Pancreas (tissue), 10 donors: ENCODE measurements around the gene CYP4F22. TPM values are rescaled to one million over a fixed set of nuclear protein-coding genes. Genes with fewer than 3 reads are reported as not detected.

Experiments used
- ATAC-seq, 4 donors: fragments of 200-7000 bp; cut with Tn5 transposase; one replicate each; pipeline versions ENCODE4 v1.8.0 to v1.9.1; 2020; ENCODE audit warnings: mild to moderate bottlenecking in 4 of 4, moderate library complexity in 4 of 4
- DNase-seq, 6 donors: peaks; one replicate each; pipeline ENCODE4 v3.0.0-alpha.2; 2020
- FAIRE-seq: peaks from 2 replicates; lab custom pipeline; 2012; peaks lifted over from hg19 to GRCh38; lab: Jason Lieb, UNC
- H3K27ac ChIP-seq, 4 donors: fragments of 200-600 bp; sonication (generic); 1 replicate in 3 of 4; 2 replicates in 1 of 4; pipeline versions ENCODE4 v1.5.0 to v1.8.0; 2020
- H3K27me3 ChIP-seq, 4 donors: fragments of 200-600 bp; one replicate each; pipeline ENCODE4 v1.8.0; 2021
- H3K36me3 ChIP-seq, 3 donors: fragments of 200-600 bp; sonication (generic) in 1 of 3; one replicate each; pipeline versions ENCODE4 v1.5.0 to v1.8.0; 2020 to 2021
- H3K4me1 ChIP-seq, 3 donors: fragments of 200-600 bp; one replicate each; pipeline ENCODE4 v1.8.0; 2021
- H3K4me3 ChIP-seq, 4 donors: fragments of 200-600 bp; sonication (generic) in 2 of 4; one replicate each; pipeline versions ENCODE4 v1.5.0 to v1.8.0; 2020 to 2021
- H3K9me3 ChIP-seq, 4 donors: fragments of 200-600 bp; one replicate each; pipeline ENCODE4 v1.8.0; 2021
- CTCF ChIP-seq, 4 donors: fragments of 200-600 bp; sonication (generic) in 3 of 4; IDR thresholded peaks; one replicate each; pipeline versions ENCODE4 v1.5.0 to v1.8.0; 2021; ENCODE audit warnings: antibody characterized with exemption in 4 of 4
- WGBS, 2 donors: extraction: QIAGEN DNeasy Blood & Tissue Kit; methylation state at CpG; one replicate each; pipeline ENCODE4 v1.1.7; 2013; 5-methylcytosine and 5-hydroxymethylcytosine counted together
- intact Hi-C, 3 donors: fragments of 100-400 bp; cut with DNase I; formaldehyde crosslinking; loops; one replicate each; pipeline versions ENCODE4 v1.11.1 to v1.14.2; 2022
- polyA plus RNA-seq, 2 donors: library from polyadenylated mRNA; stranded (reverse); fragments of 200-250 nt; gene quantifications; one replicate each; pipeline ENCODE4 v1.2.3, GENCODE V29; 2013
- total RNA-seq, 6 donors: library from RNA; stranded (reverse); fragmentation: NEBNext Ultra II Directional in 4 of 6; extraction: Animal tissue kit (Norgen Biotek cat#: 25700) in 4 of 6; gene quantifications; one replicate each; pipeline versions ENCODE4 v1.2.1 to v1.2.4, GENCODE V29; 2021 to 2023
- donor health status: healthy with polysubstance abuse.
- donor health status: DM: no; HTN: no; CAD: no; lungs with moderate emphysema.
- donor health status: DM: no; HTN: no; CAD: no.
- donor health status: control.
- donor health status: control.
- donor health status: Bipolar disorder and iron deficiency.
- donor health status: DM: yes; HTN: yes; CAD: no.
- donor health status: DM: no; HTN: no; CAD: no.
- donor health status: DM: no; HTN: no; CAD: no.
- donor health status: DM: yes; HTN: yes; CAD: no.

CYP4F22 gene
- total and polyA plus RNA-seq, 8 donors = 0.06 TPM; not detected in 7

GRCh38 chr19:15564534-15565168 is 56.3 kb downstream of the CYP4F22 start:
- Histone ChIP-seq H3K4me3 (no peak overlapping the region), H3K36me3 (no peaks in the 10 kb centered on the region), H3K9me3 (no peaks in the 10 kb centered on the region), H3K27me3 (no peaks in the 10 kb centered on the region), H3K4me1 (no peaks in the 10 kb centered on the region), H3K27ac (no peak overlapping the region)
- 78% methylated on average over 7 of the region's 7 CpGs for WGBS, 2 donors
- ATAC-seq = no peak
- TF ChIP-seq CTCF (IDR thresholded peaks at IDR 0.05) = no peak
- DNase-seq = no peak
- FAIRE-seq = no peak
- intact Hi-C loops = loop anchor here in 2 of 3 donors (5.0 to 10.0 kb wide), 2 partner anchors 387 to 390 kb away; no protein-coding TSS in a partner anchor

- no peak for TF ChIP-seq CTCF (IDR thresholded peaks at IDR 0.05)
- no peak overlapping the region for H3K27ac ChIP-seq
- ATAC-seq = no peak
- 63 to 85% methylated on average over 3 of the region's 3 CpGs for WGBS, 2 donors
- no peak overlapping the region for H3K4me3 ChIP-seq
- no peak for FAIRE-seq
- H3K36me3 ChIP-seq = no peaks in the 10 kb centered on the region
- intact Hi-C loops = no loop called here
- no peaks in the 10 kb centered on the region for H3K27me3 ChIP-seq
- H3K9me3 ChIP-seq = no peaks in the 10 kb centered on the region
- no peaks in the 10 kb centered on the region for H3K4me1 ChIP-seq
- no peak for DNase-seq
Measured at GRCh38 chr19:15570420-15570819, 62.1 kb downstream of the CYP4F22 start.

GRCh38 chr19:15575406-15575805 is 67.1 kb downstream of the CYP4F22 start:
- Histone ChIP-seq H3K4me3 (no peak overlapping the region), H3K9me3 (no peaks in the 10 kb centered on the region), H3K27me3 (no peaks in the 10 kb centered on the region), H3K27ac (no peak overlapping the region), H3K36me3 (no peaks in the 10 kb centered on the region), H3K4me1 (no peaks in the 10 kb centered on the region)
- TF ChIP-seq CTCF (IDR thresholded peaks at IDR 0.05) = no peak
- no peak for ATAC-seq
- DNase-seq = no peak
- no peak for FAIRE-seq
- intact Hi-C loops = no loop called here
- WGBS, 2 donors = 35 to 39% methylated on average over 6 of the region's 6 CpGs

- TF ChIP-seq CTCF (IDR thresholded peaks at IDR 0.05) = no peak
- H3K27me3 ChIP-seq = no peaks in the 10 kb centered on the region
- FAIRE-seq = no peak
- H3K27ac ChIP-seq = no peak overlapping the region
- H3K36me3 ChIP-seq = no peaks in the 10 kb centered on the region
- no peaks in the 10 kb centered on the region for H3K4me1 ChIP-seq
- ATAC-seq = no peak
- intact Hi-C loops = no loop called here
- no peak for DNase-seq
- WGBS, 2 donors = 64 to 68% methylated on average over 12 of the region's 12 CpGs
- H3K4me3 ChIP-seq = no peak overlapping the region
- H3K9me3 ChIP-seq = no peaks in the 10 kb centered on the region
Measured at GRCh38 chr19:15576526-15577156, 68.3 kb downstream of the CYP4F22 start.

- no peak overlapping the region for H3K27ac ChIP-seq
- no peak overlapping the region for H3K4me3 ChIP-seq
- ATAC-seq (no peak), DNase-seq (no peak), FAIRE-seq (no peak)
- H3K36me3 ChIP-seq = no peaks in the 10 kb centered on the region
- H3K4me1 ChIP-seq = no peaks in the 10 kb centered on the region
- intact Hi-C loops = no loop called here
- TF ChIP-seq CTCF (IDR thresholded peaks at IDR 0.05) = no peak
- WGBS, 2 donors = 49 to 66% methylated on average over 6 of the region's 6 CpGs
- no peaks in the 10 kb centered on the region for H3K9me3 ChIP-seq
- no peaks in the 10 kb centered on the region for H3K27me3 ChIP-seq
Measured at GRCh38 chr19:15577184-15577771, 69.0 kb downstream of the CYP4F22 start.
